Mesenchymal stem cell (in vitro differentiated cells and primary cell): ENCODE measurements around the gene MCL1.
"Not testable (repeated sequence)": the region's sequence is repeated elsewhere in the genome, so short reads cannot be mapped to it uniquely, and the experiment has no call there.

ENCODE experiments used
- DNase-seq: peaks from one replicate; pipeline ENCODE4 v3.0.0-alpha.2; 2013
- H2AFZ ChIP-seq: one replicate; pipeline ENCODE4 v1.6.1; 2013; ENCODE audit warnings: low read depth, mild to moderate bottlenecking, control low read depth, inconsistent platforms, low read length, moderate library complexity
- H2AK5ac ChIP-seq: 2 replicates; pipeline ENCODE4 v1.6.1; 2013; ENCODE audit warnings: low read length, moderate library complexity, mild to moderate bottlenecking, inconsistent platforms; ENCODE audit not compliant: severe bottlenecking
- H2BK120ac ChIP-seq: one replicate; pipeline ENCODE4 v1.6.1; 2013; ENCODE audit warnings: low read depth, mild to moderate bottlenecking, inconsistent platforms, low read length, moderate library complexity
- H2BK12ac ChIP-seq, 2 experiments: one replicate each; pipeline ENCODE4 v1.6.1; 2013; ENCODE audit warnings: inconsistent platforms in 2 of 2, low read length in 2 of 2, mild to moderate bottlenecking in 2 of 2, moderate library complexity in 2 of 2, control low read depth in 1 of 2
- H2BK15ac ChIP-seq: one replicate; pipeline ENCODE4 v1.6.1; 2013; ENCODE audit warnings: mild to moderate bottlenecking, low read depth, inconsistent platforms; ENCODE audit not compliant: poor library complexity, severe bottlenecking
- H2BK5ac ChIP-seq: 2 replicates; pipeline ENCODE4 v1.6.1; 2013; ENCODE audit warnings: low read depth, mild to moderate bottlenecking, low read length, control low read depth, inconsistent platforms; ENCODE audit not compliant: poor library complexity, severe bottlenecking
- H3K14ac ChIP-seq, 2 experiments: one replicate each; pipeline ENCODE4 v1.6.1; 2013; ENCODE audit warnings: inconsistent platforms in 2 of 2, low read length in 2 of 2, control low read depth in 1 of 2, mild to moderate bottlenecking in 1 of 2, moderate library complexity in 1 of 2
- H3K18ac ChIP-seq, 2 experiments: one replicate each; pipeline ENCODE4 v1.6.1; 2013; ENCODE audit warnings: inconsistent platforms in 2 of 2, low read length in 2 of 2, control low read depth in 1 of 2, low read depth in 1 of 2, mild to moderate bottlenecking in 1 of 2
- H3K23ac ChIP-seq, 2 experiments: one replicate each; pipeline ENCODE4 v1.6.1; 2013; ENCODE audit warnings: inconsistent platforms in 2 of 2, low read length in 2 of 2, mild to moderate bottlenecking in 2 of 2, moderate library complexity in 2 of 2, control low read depth in 1 of 2
- H3K27ac ChIP-seq: 2 replicates; pipeline ENCODE4 v1.5.1; 2013; ENCODE audit warnings: mild to moderate bottlenecking, moderate library complexity, low read length, control low read depth, inconsistent platforms; ENCODE audit not compliant: poor library complexity, severe bottlenecking
- H3K27me3 ChIP-seq, 2 experiments: 2 replicates each; pipeline versions ENCODE4 v1.6.1 to v1.7.0; 2013; ENCODE audit warnings: low read length in 2 of 2, mild to moderate bottlenecking in 2 of 2, moderate library complexity in 2 of 2, control low read depth in 1 of 2, inconsistent platforms in 1 of 2; ENCODE audit not compliant: control insufficient read depth in 1 of 2, insufficient read depth in 1 of 2
- H3K36me3 ChIP-seq, 2 experiments: 2 replicates each; pipeline versions ENCODE4 v1.6.1 to v1.7.0; 2013; ENCODE audit warnings: low read length in 2 of 2, control low read depth in 1 of 2, inconsistent platforms in 1 of 2, low read depth in 1 of 2, mild to moderate bottlenecking in 1 of 2; ENCODE audit not compliant: insufficient read depth in 2 of 2, control insufficient read depth in 1 of 2
- H3K4ac ChIP-seq, 2 experiments: one replicate each; pipeline ENCODE4 v1.6.1; 2013; ENCODE audit warnings: inconsistent platforms in 2 of 2, low read length in 2 of 2, mild to moderate bottlenecking in 2 of 2, moderate library complexity in 2 of 2, control low read depth in 1 of 2, low read depth in 1 of 2
- H3K4me1 ChIP-seq: 2 replicates; pipeline ENCODE4 v1.6.1; 2013; ENCODE audit warnings: low read depth, low read length, control low read depth; ENCODE audit not compliant: control insufficient read depth, insufficient read depth
- H3K4me2 ChIP-seq: 2 replicates; pipeline ENCODE4 v1.6.1; 2013; ENCODE audit warnings: low read length, mild to moderate bottlenecking, inconsistent platforms; ENCODE audit not compliant: poor library complexity, severe bottlenecking
- H3K4me3 ChIP-seq, 2 experiments: 2 replicates each; pipeline versions ENCODE4 v1.5.1 to v1.7.0; 2013; ENCODE audit warnings: low read length in 2 of 2, mild to moderate bottlenecking in 2 of 2, control low read depth in 1 of 2, low read depth in 1 of 2; ENCODE audit not compliant: insufficient read depth in 1 of 2
- H3K79me1 ChIP-seq: replicated peaks from 2 replicates; pipeline ENCODE4 v1.6.1; 2013; ENCODE audit warnings: mild to moderate bottlenecking, control low read depth, low read length, inconsistent platforms; ENCODE audit not compliant: poor library complexity, severe bottlenecking
- H3K9ac ChIP-seq: 2 replicates; pipeline ENCODE4 v1.7.0; 2013; ENCODE audit warnings: mild to moderate bottlenecking, low read length, moderate library complexity
- H3K9me3 ChIP-seq: 2 replicates; pipeline ENCODE4 v1.7.0; 2013; ENCODE audit warnings: mild to moderate bottlenecking, low read length; ENCODE audit not compliant: control insufficient read depth
- H4K8ac ChIP-seq: one replicate; pipeline ENCODE4 v1.6.1; 2013; ENCODE audit warnings: inconsistent platforms, mild to moderate bottlenecking, low read length, moderate library complexity
- H4K91ac ChIP-seq: one replicate; pipeline ENCODE4 v1.6.1; 2013; ENCODE audit warnings: mild to moderate bottlenecking, low read length, inconsistent platforms
- WGBS: methylation state at CpG from one replicate; pipeline ENCODE4 v1.1.7; 2013; ENCODE audit warnings: mixed read lengths; 5-methylcytosine and 5-hydroxymethylcytosine counted together

The MCL1 gene

GRCh38 chr1:150602372-150602771 is 23.0 kb upstream of the MCL1 start:
- not testable (repeated sequence) for H2AFZ ChIP-seq, H3K4ac ChIP-seq, H3K9me3 ChIP-seq, H2BK12ac ChIP-seq, H3K4me1 ChIP-seq, H2BK5ac ChIP-seq, H3K9ac ChIP-seq, H4K8ac ChIP-seq, H3K18ac ChIP-seq, H2AK5ac ChIP-seq, H3K23ac ChIP-seq, H3K14ac ChIP-seq, H3K27me3 ChIP-seq, H2BK120ac ChIP-seq, H3K27ac ChIP-seq, H3K4me3 ChIP-seq, H3K79me1 ChIP-seq, H3K36me3 ChIP-seq, H4K91ac ChIP-seq, H3K4me2 ChIP-seq, DNase-seq
- WGBS = 99% methylated on average over 6 of the region's 12 CpGs
- H2BK15ac ChIP-seq = peak overlapping the region; percentile 97

- no peak overlapping the region for H4K91ac ChIP-seq
- no peak for DNase-seq
- no peak overlapping the region for H2AFZ ChIP-seq
- no peak overlapping the region for H2BK120ac ChIP-seq
- H3K36me3 ChIP-seq = peaks cover 3 to 4% of the 10 kb centered on the region in 2 experiments
- peak overlapping the region; percentile 41 for H2AK5ac ChIP-seq
- H3K27me3 ChIP-seq = no peaks in the 10 kb centered on the region
- H3K4me2 ChIP-seq = no peak overlapping the region
- no peak overlapping the region for H2BK15ac ChIP-seq
- no peak overlapping the region for H2BK5ac ChIP-seq
- H3K18ac ChIP-seq = no peak overlapping the region
- H3K27ac ChIP-seq = no peak overlapping the region
- H2BK12ac ChIP-seq = no peak overlapping the region
- H3K9me3 ChIP-seq = no peaks in the 10 kb centered on the region
- no peak overlapping the region for H4K8ac ChIP-seq
- H3K4me3 ChIP-seq = no peak overlapping the region
- H3K4me1 ChIP-seq = peaks cover 3% of the 10 kb centered on the region
- peaks cover 2% of the 10 kb centered on the region for H3K79me1 ChIP-seq
- peak overlapping the region in 1 of 2 experiments; percentile 12 for H3K4ac ChIP-seq
- H3K14ac ChIP-seq = no peak overlapping the region
- no peak overlapping the region for H3K9ac ChIP-seq
- H3K23ac ChIP-seq = no peak overlapping the region
These were observed 22.1 kb upstream of the MCL1 start for GRCh38 chr1:150601540-150601939.

GRCh38 chr1:150598346-150598745 is 18.9 kb upstream of the MCL1 start:
- not testable (repeated sequence) for H4K8ac ChIP-seq, H3K14ac ChIP-seq, H3K79me1 ChIP-seq, H3K36me3 ChIP-seq, H2BK12ac ChIP-seq, H3K9ac ChIP-seq, H3K4me2 ChIP-seq, H3K4me1 ChIP-seq, H2BK15ac ChIP-seq, H3K4ac ChIP-seq, H3K27me3 ChIP-seq, H4K91ac ChIP-seq, H3K27ac ChIP-seq, H2BK5ac ChIP-seq, H3K23ac ChIP-seq, H2BK120ac ChIP-seq, H3K18ac ChIP-seq, H3K9me3 ChIP-seq, H2AFZ ChIP-seq, H3K4me3 ChIP-seq, DNase-seq, H2AK5ac ChIP-seq
- 94% methylated on average over 4 of the region's 4 CpGs for WGBS

- H3K14ac ChIP-seq = no peak overlapping the region
- no peak overlapping the region for H2BK12ac ChIP-seq
- peaks cover 2% of the 10 kb centered on the region for H3K4me1 ChIP-seq
- no peak overlapping the region for H4K8ac ChIP-seq
- H2AK5ac ChIP-seq = no peak overlapping the region
- no peak overlapping the region for H2BK15ac ChIP-seq
- no peak overlapping the region for H3K4me2 ChIP-seq
- no peak overlapping the region for H4K91ac ChIP-seq
- no peak overlapping the region for H2BK5ac ChIP-seq
- no peak overlapping the region for H3K9ac ChIP-seq
- no peak overlapping the region for H3K23ac ChIP-seq
- no peak overlapping the region for H3K4me3 ChIP-seq
- peaks cover 1% of the 10 kb centered on the region for H3K79me1 ChIP-seq
- no peaks in the 10 kb centered on the region for H3K9me3 ChIP-seq
- H2AFZ ChIP-seq = no peak overlapping the region
- 98% methylated on average over 2 of the region's 3 CpGs for WGBS
- H3K18ac ChIP-seq = no peak overlapping the region
- H3K4ac ChIP-seq = no peak overlapping the region
- H3K27me3 ChIP-seq = no peaks in the 10 kb centered on the region
- H2BK120ac ChIP-seq = no peak overlapping the region
- peaks cover 3 to 4% of the 10 kb centered on the region in 2 experiments for H3K36me3 ChIP-seq
- H3K27ac ChIP-seq = no peak overlapping the region
- DNase-seq = no peak
These were observed 17.6 kb upstream of the MCL1 start for GRCh38 chr1:150596976-150597375.
